Lower lobe of right lung (tissue), 2 donors: ENCODE data around the gene FAM167B. TPM values are rescaled to one million over a fixed set of nuclear protein-coding genes. Genes with fewer than 3 reads are reported as not detected.

Experiments used
- ATAC-seq, 2 donors: fragments of 200-7000 bp; cut with Tn5 transposase; one replicate each; pipeline ENCODE4 v1.9.1; 2020 to 2022; ENCODE audit warnings: mild to moderate bottlenecking in 2 of 2, moderate library complexity in 2 of 2
- DNase-seq: peaks from one replicate; pipeline ENCODE4 v3.0.0-alpha.2; 2020
- H3K27ac ChIP-seq: fragments of 200-600 bp; one replicate; pipeline ENCODE4 v1.8.0; 2022
- H3K27me3 ChIP-seq: fragments of 200-600 bp; one replicate; pipeline ENCODE4 v1.8.0; 2022; ENCODE audit warnings: low read depth
- H3K36me3 ChIP-seq: fragments of 200-600 bp; one replicate; pipeline ENCODE4 v1.8.0; 2022; ENCODE audit warnings: mild to moderate bottlenecking
- H3K4me1 ChIP-seq: fragments of 200-600 bp; one replicate; pipeline ENCODE4 v1.8.0; 2022
- H3K4me3 ChIP-seq: fragments of 200-600 bp; one replicate; pipeline ENCODE4 v1.8.0; 2022; ENCODE audit warnings: mild to moderate bottlenecking
- H3K9me3 ChIP-seq: fragments of 200-600 bp; one replicate; pipeline ENCODE4 v1.8.0; 2022
- CTCF ChIP-seq: fragments of 200-600 bp; IDR thresholded peaks from one replicate; pipeline ENCODE4 v1.8.0; 2022; ENCODE audit warnings: antibody characterized with exemption, mild to moderate bottlenecking
- intact Hi-C: fragments of 100-400 bp; cut with DNase I; formaldehyde crosslinking; loops from one replicate; pipeline ENCODE4 v1.11.0; 2022
- long read RNA-seq: library from polyadenylated mRNA; unstranded; transcript quantifications from one replicate; pipeline ENCODE4 v2.0.0, GENCODE V29; 2021
- total RNA-seq: library from RNA; stranded (reverse); fragmentation: NEBNext Ultra II Directional; extraction: Animal tissue kit (Norgen Biotek cat#: 25700); gene quantifications from one replicate; pipeline ENCODE4 v1.2.1, GENCODE V29; 2021
- donor health status: DM: no; HTN: yes; CAD: no; lungs with severe emphysema.

The FAM167B gene
- 21.9 TPM for total RNA-seq
- long read RNA-seq, transcript FAM167B-201 (2 exons, 936 nt), result major isoform, 10 of 12 reads
- long read RNA-seq, partial matches to known transcripts, result 0 of 12 reads
- long read RNA-seq, other reads (novel, unspliced or antisense), result 2 of 12 reads

DNA sequence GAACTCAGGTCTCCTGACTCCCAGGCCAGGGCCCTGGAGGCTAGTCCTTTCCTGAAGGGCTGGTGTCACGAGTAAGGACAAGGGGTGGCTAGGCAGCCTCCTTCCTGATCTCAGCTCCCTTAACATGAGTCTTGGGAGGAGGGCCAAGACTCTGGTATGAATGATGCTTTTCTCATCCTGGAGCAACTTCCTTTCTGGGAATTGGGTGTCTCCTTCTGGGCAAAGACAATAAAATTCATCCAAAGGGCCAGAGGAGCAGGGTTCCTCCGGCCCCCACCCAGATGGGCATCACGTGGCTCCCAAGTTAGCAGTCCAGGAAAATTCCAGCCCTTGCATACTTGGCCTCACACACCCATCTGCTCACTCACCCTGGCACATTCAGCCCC, at the start of gene FAM167B:
TSS of gene FAM167B (plus strand) at position 335 of the 386 bp plus-strand sequence. CDS start 200 bp downstream, outside the sequence.
- intact Hi-C loops, result no loop called here
- Histone ChIP-seq H3K4me1 (peaks cover 62% of the 10 kb centered on the region), H3K36me3 (no peaks in the 10 kb centered on the region), H3K27me3 (peaks cover 4% of the 10 kb centered on the region), H3K9me3 (no peaks in the 10 kb centered on the region), H3K27ac (peak within 1 kb of the TSS; percentile 81), H3K4me3 (peak within 1 kb of the TSS; percentile 43)
- no peak for TF ChIP-seq CTCF
- no peak for DNase-seq
- peak; percentile 27 to 34 for ATAC-seq

DNA sequence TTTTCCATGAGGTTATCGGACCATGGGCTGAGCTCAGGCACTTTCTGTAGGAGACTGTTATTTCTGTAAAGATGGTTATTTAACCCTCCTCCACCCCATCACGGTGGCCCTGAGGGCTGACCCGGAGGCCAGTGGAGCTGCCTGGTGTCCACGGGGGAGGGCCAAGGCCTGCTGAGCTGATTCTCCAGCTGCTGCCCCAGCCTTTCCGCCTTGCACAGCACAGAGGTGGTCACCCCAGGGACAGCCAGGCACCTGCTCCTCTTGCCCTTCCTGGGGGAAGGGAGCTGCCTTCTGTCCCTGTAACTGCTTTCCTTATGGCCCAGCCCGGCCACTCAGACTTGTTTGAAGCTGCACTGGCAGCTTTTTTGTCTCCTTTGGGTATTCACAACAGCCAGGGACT, 49.2 kb upstream of the FAM167B start:
- ATAC-seq (no peak), DNase-seq (no peak)
- Histone ChIP-seq H3K36me3 (peaks cover 55% of the 10 kb centered on the region), H3K27me3 (no peaks in the 10 kb centered on the region), H3K27ac (no peak overlapping the region), H3K4me1 (peaks cover 26% of the 10 kb centered on the region), H3K4me3 (no peak overlapping the region), H3K9me3 (no peaks in the 10 kb centered on the region)
- intact Hi-C loops, result no loop called here
- TF ChIP-seq CTCF, result no peak

DNA sequence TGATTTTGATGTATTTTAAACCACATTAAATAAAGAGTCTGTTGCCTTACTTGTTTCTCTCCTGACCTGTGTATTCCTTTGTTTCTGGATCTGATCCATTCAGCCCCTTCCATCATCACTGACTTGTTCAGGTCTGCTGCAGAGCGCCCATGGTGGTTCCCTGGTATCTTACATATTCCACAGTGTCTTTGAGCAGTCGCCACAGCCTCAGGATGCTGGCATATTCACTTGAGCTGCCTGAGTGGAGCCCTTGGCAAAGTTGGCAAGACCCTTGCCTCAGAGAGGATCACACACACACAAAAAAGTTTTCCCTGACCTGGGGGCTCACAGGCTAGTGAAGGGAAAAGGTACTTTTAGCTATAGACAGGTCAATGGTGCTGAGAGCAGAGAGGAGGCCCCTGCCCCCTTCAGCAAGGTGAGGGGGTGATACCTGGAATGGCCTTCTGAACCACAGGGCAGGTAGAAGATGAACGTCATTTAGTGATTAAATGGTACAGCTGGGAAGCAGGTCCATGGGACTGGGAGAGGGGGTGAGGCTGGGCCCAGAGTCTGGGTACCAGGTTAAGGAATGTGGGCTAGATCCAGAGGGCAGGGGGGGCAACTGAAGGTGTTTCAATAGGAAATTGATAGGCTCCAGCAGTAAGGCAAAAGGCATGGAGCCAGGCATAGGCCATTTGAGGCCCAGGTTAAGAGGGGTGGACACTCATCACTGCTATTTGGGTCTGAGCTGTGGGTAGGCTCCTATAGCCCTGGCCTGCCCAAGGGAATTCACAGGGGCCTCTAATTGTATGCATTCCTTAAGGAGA, 48.6 kb upstream of the FAM167B start:
- ATAC-seq (no peak), DNase-seq (no peak)
- peaks cover 49% of the 10 kb centered on the region for H3K36me3 ChIP-seq
- peaks cover 26% of the 10 kb centered on the region for H3K4me1 ChIP-seq
- H3K27ac ChIP-seq, result no peak overlapping the region
- no peaks in the 10 kb centered on the region for H3K27me3 ChIP-seq
- no peak overlapping the region for H3K4me3 ChIP-seq
- H3K9me3 ChIP-seq, result no peaks in the 10 kb centered on the region
- intact Hi-C loops, result no loop called here
- TF ChIP-seq CTCF, result no peak

GRCh38 chr1:32199043-32199716, 47.8 kb upstream of the FAM167B start:
- Histone ChIP-seq H3K4me1 (peaks cover 26% of the 10 kb centered on the region), H3K9me3 (no peaks in the 10 kb centered on the region), H3K27ac (no peak overlapping the region), H3K36me3 (peaks cover 42% of the 10 kb centered on the region), H3K27me3 (no peaks in the 10 kb centered on the region), H3K4me3 (no peak overlapping the region)
- intact Hi-C loops, result no loop called here
- DNase-seq, result no peak
- no peak for ATAC-seq
- TF ChIP-seq CTCF, result no peak

DNA sequence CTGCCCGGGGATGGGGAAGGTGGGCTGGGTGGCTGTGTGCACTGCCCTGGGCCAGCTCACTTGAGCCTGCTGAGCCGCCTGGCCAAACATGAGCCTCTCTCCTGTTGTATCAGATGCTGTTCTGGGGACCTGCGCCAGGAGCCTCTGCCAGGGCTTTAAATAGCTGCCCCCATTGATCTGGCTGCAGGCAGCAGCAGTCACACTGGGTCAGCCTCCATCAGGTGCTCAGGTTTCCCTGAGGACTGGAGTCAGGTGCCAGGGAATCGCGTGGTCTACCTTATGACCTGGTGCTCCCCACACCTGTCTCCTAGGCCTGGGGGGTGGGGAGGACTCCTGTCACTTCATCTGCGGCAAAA, 47.3 kb upstream of the FAM167B start:
- intact Hi-C loops, result no loop called here
- no peak overlapping the region for H3K27ac ChIP-seq
- no peak for TF ChIP-seq CTCF
- ATAC-seq (no peak), DNase-seq (no peak)
- H3K36me3 ChIP-seq, result peaks cover 37% of the 10 kb centered on the region
- peak overlapping the region; percentile 77 for H3K4me3 ChIP-seq
- H3K27me3 ChIP-seq, result no peaks in the 10 kb centered on the region
- no peaks in the 10 kb centered on the region for H3K9me3 ChIP-seq
- H3K4me1 ChIP-seq, result peaks cover 27% of the 10 kb centered on the region
